ENCODE results near the gene CAMK4.

DNA sequence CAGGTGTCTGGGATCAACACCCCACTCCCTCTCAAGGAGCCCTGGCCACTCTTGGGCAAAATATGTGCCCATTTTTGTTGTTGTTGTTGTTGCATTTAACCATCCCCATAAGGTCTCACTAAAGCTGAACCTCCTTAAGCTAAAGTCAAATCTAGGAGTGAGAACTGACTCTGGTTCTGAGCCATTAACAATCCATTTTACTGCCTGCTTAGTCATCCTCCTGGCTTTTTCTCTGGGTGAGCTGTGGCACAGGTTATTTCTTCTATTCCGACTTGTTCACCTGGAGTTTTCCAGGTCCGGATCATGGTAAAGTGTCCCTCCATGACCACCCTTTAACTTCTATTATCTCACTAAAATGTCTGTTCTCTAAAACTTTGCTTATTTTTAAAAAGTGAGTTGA lies 85.2 kb downstream of the CAMK4 start:
- TF ChIP-seq, protein P1, sequence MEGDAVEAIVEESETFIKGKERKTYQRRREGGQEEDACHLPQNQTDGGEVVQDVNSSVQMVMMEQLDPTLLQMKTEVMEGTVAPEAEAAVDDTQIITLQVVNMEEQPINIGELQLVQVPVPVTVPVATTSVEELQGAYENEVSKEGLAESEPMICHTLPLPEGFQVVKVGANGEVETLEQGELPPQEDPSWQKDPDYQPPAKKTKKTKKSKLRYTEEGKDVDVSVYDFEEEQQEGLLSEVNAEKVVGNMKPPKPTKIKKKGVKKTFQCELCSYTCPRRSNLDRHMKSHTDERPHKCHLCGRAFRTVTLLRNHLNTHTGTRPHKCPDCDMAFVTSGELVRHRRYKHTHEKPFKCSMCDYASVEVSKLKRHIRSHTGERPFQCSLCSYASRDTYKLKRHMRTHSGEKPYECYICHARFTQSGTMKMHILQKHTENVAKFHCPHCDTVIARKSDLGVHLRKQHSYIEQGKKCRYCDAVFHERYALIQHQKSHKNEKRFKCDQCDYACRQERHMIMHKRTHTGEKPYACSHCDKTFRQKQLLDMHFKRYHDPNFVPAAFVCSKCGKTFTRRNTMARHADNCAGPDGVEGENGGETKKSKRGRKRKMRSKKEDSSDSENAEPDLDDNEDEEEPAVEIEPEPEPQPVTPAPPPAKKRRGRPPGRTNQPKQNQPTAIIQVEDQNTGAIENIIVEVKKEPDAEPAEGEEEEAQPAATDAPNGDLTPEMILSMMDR (IDR thresholded peaks at IDR 0.05), result no peak
- no peak for TF ChIP-seq POLR2A (IDR thresholded peaks at IDR 0.05)
